CD4-positive, alpha-beta T cell treated with Interleukin-1 beta for 1 hour (primary cell): ENCODE data around the gene POLR2L.

Source experiments
- DNase-seq, 2 donors: peaks; one replicate each; pipeline ENCODE4 v3.0.0-alpha.2; 2020 to 2022

The POLR2L gene

GRCh38 chr11:808427-809286 lies 33.7 kb downstream of the POLR2L start:
- peak; percentile 38 to 66 for DNase-seq

GRCh38 chr11:804599-804964 lies 37.7 kb downstream of the POLR2L start:
- no peak for DNase-seq

GRCh38 chr11:803770-804598 lies 38.3 kb downstream of the POLR2L start:
- DNase-seq = no peak

DNA sequence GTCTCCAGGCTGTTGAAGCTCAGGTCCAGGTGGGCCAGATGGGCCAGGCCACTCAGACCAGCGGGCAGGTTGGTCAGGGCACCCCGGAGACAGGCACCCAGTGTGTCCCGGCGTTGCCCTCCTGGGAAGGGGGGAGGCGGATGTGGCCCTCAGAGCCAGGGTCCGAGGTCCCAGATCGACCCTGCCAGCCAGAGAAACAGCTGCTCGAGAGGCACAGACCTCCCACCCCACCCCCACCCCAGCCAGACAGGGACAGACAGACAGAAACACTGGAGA lies 38.9 kb downstream of the POLR2L start:
- DNase-seq = no peak

GRCh38 chr11:802693-803466 lies 39.4 kb downstream of the POLR2L start:
- no peak for DNase-seq

DNA sequence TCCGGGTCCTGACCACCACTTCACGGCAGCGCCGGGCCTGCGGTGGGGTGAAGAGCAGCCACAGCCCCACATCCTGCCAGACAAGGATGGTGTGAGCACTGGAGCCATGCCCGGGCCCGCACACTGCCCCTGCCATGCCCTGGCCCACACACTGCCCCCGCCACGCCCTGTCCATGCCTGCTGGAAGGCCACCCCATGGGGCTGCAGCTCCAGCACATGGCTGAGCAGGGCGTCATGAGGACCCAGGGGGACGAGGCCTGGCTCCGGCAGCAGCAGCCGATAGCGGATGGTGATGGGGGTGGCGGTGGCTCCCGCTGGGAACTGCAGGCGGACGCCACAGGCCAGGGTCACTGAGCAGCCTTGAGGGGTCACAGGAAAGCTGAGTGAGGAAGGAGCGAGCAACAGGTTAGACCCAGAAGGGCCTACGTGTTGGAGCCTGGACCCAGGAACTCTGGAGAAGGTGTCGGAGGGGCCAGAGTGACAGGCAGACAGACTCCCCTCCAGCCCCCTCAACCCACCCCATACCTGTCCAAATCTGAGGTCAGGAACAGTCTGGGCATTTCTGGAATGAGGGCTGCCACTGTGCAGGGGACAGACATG lies 40.2 kb downstream of the POLR2L start:
- no peak for DNase-seq

DNA sequence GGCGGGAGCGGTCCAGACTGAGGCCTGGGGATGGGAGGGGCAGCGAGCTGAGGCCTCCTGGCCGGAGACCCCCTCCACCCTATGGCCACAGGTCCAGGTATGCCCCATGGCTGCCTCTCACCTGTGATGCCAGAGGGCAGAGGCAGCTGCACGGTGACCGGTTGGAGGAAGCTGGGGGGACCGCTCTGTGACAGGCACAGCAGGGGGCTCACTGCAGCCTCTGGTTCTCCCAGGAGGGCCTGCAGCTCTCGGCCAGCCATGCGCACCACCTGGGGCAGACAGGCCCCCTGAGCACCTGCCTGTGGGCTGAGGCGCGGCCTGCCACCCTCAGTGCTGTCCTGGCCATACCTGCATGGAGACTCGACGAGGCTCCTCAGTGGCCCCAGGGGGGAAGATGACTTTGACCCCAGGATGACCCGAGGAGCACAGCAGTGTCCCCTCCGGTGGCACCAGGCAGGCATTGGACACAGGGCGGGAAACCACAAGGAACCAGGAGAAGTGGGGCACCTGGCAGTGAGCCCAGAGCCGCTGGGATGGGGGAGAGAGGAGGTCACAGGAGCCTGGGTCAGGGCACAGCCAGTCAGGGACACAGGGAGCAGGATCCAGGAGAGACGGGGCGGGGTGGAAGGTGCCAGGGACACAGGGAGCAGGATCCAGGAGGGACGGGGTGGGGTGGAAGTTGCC lies 41.1 kb downstream of the POLR2L start:
- no peak for DNase-seq

DNA sequence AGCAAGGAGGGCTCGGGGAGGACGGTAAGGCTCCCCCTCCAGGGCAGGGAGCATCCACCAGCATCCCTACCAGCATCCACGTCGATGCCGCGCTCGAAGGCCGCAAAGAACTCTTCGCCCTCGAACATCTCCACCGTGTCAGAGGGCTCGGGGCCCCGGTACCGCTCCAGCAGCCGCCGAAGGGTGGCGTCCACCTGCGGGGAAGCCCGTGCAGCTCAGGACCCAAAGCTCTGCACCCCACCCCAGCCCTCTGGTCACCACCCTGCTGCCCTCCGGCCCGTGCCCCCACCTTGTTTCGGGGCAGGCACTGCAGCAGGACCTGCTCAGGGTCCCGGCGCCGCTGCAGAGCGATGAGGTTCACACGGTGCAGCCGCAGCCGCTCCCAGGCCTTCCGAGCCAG lies 41.9 kb downstream of the POLR2L start:
- no peak for DNase-seq

- DNase-seq = no peak
These were observed 42.5 kb downstream of the POLR2L start for GRCh38 chr11:799641-800316.

- DNase-seq = peak; percentile 79 to 85
These were observed 44.1 kb downstream of the POLR2L start, which contains the start of gene SLC25A22 for GRCh38 chr11:798093-798713. Gene SLC25A22, minus strand, starts transcription at chr11:798281. Its CDS starts 3,275 bp downstream, at chr11:795006.

DNA sequence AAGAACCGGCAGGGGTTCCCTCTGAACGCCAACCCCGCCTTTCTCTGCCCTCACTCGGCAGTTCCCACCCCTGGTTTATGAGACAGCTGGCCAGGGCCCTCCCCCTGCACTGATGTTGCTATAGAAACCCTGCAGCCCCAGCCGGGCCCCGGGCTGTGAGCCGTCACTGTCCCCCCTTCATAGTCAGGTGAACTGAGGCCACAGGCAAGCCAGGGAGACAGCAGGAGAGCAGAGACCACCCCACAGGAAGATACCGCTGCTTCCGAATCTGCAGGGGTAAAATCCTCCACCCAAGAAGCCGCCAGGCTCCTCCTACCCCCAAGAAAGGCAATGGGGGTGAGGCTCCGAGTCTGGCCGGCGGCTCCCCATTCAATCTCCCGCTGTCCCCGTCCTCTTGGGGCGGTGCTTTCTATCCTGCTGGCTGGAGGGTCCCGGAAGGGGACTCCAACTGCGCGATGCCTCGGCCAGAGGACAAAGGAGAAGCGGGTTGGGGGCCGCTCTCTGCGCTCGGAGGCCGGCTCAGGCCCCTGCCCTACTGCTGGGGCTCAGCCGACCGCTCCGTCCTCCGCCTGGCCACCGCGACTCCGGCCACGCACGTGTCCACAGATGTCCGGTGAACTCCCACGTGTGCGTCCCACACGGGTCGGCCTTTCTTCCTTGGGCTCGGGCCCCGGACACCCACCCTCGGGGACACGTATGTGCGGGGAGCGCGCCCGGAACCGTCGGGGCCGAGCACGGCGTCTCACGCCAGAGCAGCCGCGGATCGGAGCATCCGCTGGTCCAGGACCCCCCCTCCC lies 44.8 kb downstream of the POLR2L start:
- DNase-seq = peak; percentile 87

- no peak for DNase-seq
These were observed 45.6 kb downstream of the POLR2L start for GRCh38 chr11:796565-797295.

GRCh38 chr11:795634-796564 lies 46.4 kb downstream of the POLR2L start:
- peak; percentile 81 to 82 for DNase-seq

GRCh38 chr11:794766-795633 lies 47.3 kb downstream of the POLR2L start:
- DNase-seq = no peak

- no peak for DNase-seq
These were observed 48.1 kb downstream of the POLR2L start for GRCh38 chr11:794013-794765.

DNA sequence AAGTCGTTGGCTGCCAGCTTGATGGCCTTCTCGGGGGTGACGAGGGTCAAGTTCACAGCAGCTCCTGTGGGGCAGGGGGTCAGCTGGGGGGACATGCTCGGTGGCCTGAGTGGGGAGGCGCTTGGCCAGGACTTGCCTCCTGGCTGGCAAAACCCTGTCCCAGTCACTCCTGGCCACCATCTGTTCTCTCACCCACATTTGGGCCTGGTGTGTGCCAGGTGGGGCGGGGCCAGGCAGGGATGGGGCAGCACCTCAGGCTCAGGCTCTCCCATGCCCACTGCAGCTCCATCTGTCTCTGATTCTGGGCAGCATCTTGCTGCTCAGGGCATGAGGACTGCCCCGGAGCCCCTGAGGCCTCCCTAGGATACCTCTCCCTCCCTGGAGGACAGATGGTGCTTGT lies 48.8 kb downstream of the POLR2L start:
- no peak for DNase-seq

GRCh38 chr11:792873-793272 lies 49.5 kb downstream of the POLR2L start:
- DNase-seq = no peak
